H1 (cell line): ENCODE results near the gene OR13C3. TPM values are rescaled to one million over a fixed set of nuclear protein-coding genes. Genes with fewer than 3 reads are reported as not detected.

Source experiments
- CTCF ChIA-PET: fragments of 300-600 bp; sonication (Branson Sonifier 250); formaldehyde crosslinking; loops from one replicate; lab custom pipeline; 2021; ENCODE audit not compliant: partially characterized antibody; lab: Charles Lee
- POLR2A ChIA-PET: fragments of 300-600 bp; sonication (Branson Sonifier 250); formaldehyde crosslinking; loops from one replicate; lab custom pipeline; 2021; ENCODE audit warnings: inconsistent platforms; ENCODE audit not compliant: partially characterized antibody; lab: Charles Lee
- DNase-seq, 2 experiments: peaks; one replicate each; pipeline versions ENCODE4 v3.0.0 to v3.0.0-alpha.2; 2010 to 2022; ENCODE audit warnings: low spot score in 2 of 2, low read depth in 1 of 2, mixed read lengths in 1 of 2
- FAIRE-seq: peaks from 2 replicates; lab custom pipeline; 2011; peaks lifted over from hg19 to GRCh38; lab: Jason Lieb, UNC
- H2AFZ ChIP-seq: 2 replicates; pipeline ENCODE4 v1.8.1; 2012; ENCODE audit warnings: low read length, inconsistent platforms
- H2AK5ac ChIP-seq: 2 replicates; pipeline ENCODE4 v1.6.1; 2013; ENCODE audit warnings: low read depth, low read length
- H2BK120ac ChIP-seq: replicated peaks from 2 replicates; pipeline ENCODE3; 2013; ENCODE audit warnings: low read depth, low read length, inconsistent platforms
- H2BK12ac ChIP-seq: 2 replicates; pipeline ENCODE4 v1.6.1; 2013; ENCODE audit warnings: low read depth, low read length
- H2BK15ac ChIP-seq: 2 replicates; pipeline ENCODE4 v1.6.1; 2013; ENCODE audit warnings: low read length
- H2BK20ac ChIP-seq: 2 replicates; pipeline ENCODE4 v1.6.1; 2013; ENCODE audit warnings: low read length
- H2BK5ac ChIP-seq: 2 replicates; pipeline ENCODE4 v1.6.1; 2013; ENCODE audit warnings: low read depth, low read length
- H3K14ac ChIP-seq: 2 replicates; pipeline ENCODE4 v1.6.1; 2013; ENCODE audit warnings: inconsistent platforms; ENCODE audit not compliant: insufficient read length
- H3K18ac ChIP-seq: 2 replicates; pipeline ENCODE4 v1.6.1; 2013; ENCODE audit warnings: low read length; ENCODE audit errors: extremely low read depth
- H3K23ac ChIP-seq: 2 replicates; pipeline ENCODE4 v1.6.1; 2013; ENCODE audit warnings: inconsistent platforms; ENCODE audit not compliant: insufficient read length
- H3K23me2 ChIP-seq: 2 replicates; pipeline ENCODE4 v1.6.1; 2013; ENCODE audit warnings: low read depth, low read length
- H3K27ac ChIP-seq: 2 replicates; pipeline ENCODE4 v1.6.1; 2011; ENCODE audit warnings: low read depth, low read length, inconsistent platforms
- H3K27me3 ChIP-seq, 4 experiments: replicated peaks in 1 of 4; 1 replicate in 1 of 4; 2 replicates in 3 of 4; pipeline versions ENCODE4 v1.6.1 to v1.8.1; 2011 to 2013; ENCODE audit warnings: low read length in 3 of 4, mild to moderate bottlenecking in 3 of 4, inconsistent platforms in 2 of 4, mixed read lengths in 2 of 4, moderate library complexity in 1 of 4; ENCODE audit not compliant: control insufficient read depth in 3 of 4, insufficient read depth in 3 of 4; ENCODE audit errors: extremely low read depth in 1 of 4
- H3K36me3 ChIP-seq, 4 experiments: 2 replicates each; pipeline versions ENCODE4 v1.6.1 to v1.8.1; 2011 to 2013; ENCODE audit warnings: mild to moderate bottlenecking in 4 of 4, low read length in 3 of 4, moderate library complexity in 2 of 4, control low read depth in 1 of 4, inconsistent platforms in 1 of 4; ENCODE audit not compliant: insufficient read depth in 4 of 4, control insufficient read depth in 2 of 4
- H3K4ac ChIP-seq: replicated peaks from 2 replicates; pipeline ENCODE3; 2013; ENCODE audit warnings: low read length, low read depth, mixed read lengths, inconsistent platforms; ENCODE audit not compliant: insufficient read length
- H3K4me1 ChIP-seq, 4 experiments: replicated peaks in 1 of 4; 1 replicate in 1 of 4; 2 replicates in 3 of 4; pipeline versions ENCODE4 v1.6.1 to v1.8.1; 2011 to 2013; ENCODE audit warnings: low read length in 3 of 4, inconsistent platforms in 2 of 4, mixed read lengths in 1 of 4; ENCODE audit not compliant: insufficient read depth in 4 of 4, control insufficient read depth in 3 of 4
- H3K4me2 ChIP-seq, 2 experiments: 2 replicates each; pipeline versions ENCODE4 v1.6.1 to v1.8.1; 2011 to 2013; ENCODE audit warnings: low read depth in 2 of 2, low read length in 2 of 2, control low read depth in 1 of 2, inconsistent platforms in 1 of 2, mild to moderate bottlenecking in 1 of 2; ENCODE audit not compliant: insufficient read depth in 1 of 2
- H3K4me3 ChIP-seq, 4 experiments: fragments of 200-600, 300-600 bp in 1 of 4; sonication (generic), shearing (Covaris generic), sonication (Bioruptor Twin) in 1 of 4; 2 replicates each; pipeline versions ENCODE4 v1.5.1 to v1.8.1; 2011 to 2016; ENCODE audit warnings: low read length in 4 of 4, low read depth in 3 of 4, control low read depth in 2 of 4, inconsistent platforms in 2 of 4, mild to moderate bottlenecking in 2 of 4, mixed read lengths in 1 of 4, moderate library complexity in 1 of 4; ENCODE audit not compliant: insufficient read depth in 2 of 4; ENCODE audit errors: extremely low read depth in 1 of 4
- H3K56ac ChIP-seq: replicated peaks from 2 replicates; pipeline ENCODE3; 2013; ENCODE audit warnings: low read depth, mild to moderate bottlenecking, mixed read lengths, low read length, inconsistent platforms; ENCODE audit not compliant: insufficient read length
- H3K79me1 ChIP-seq: 2 replicates; pipeline ENCODE4 v1.6.1; 2013; ENCODE audit warnings: low read depth, low read length, control low read depth
- H3K79me2 ChIP-seq, 2 experiments: 2 replicates each; pipeline versions ENCODE4 v1.6.1 to v1.8.1; 2012 to 2013; ENCODE audit warnings: low read length in 2 of 2, mild to moderate bottlenecking in 2 of 2, inconsistent platforms in 1 of 2; ENCODE audit not compliant: insufficient read depth in 2 of 2, control insufficient read depth in 1 of 2
- H3K9ac ChIP-seq, 4 experiments: replicated peaks in 1 of 4; 1 replicate in 1 of 4; 2 replicates in 3 of 4; pipeline versions ENCODE4 v1.6.1 to v1.8.1; 2011 to 2013; ENCODE audit warnings: low read depth in 3 of 4, low read length in 3 of 4, control low read depth in 2 of 4, mild to moderate bottlenecking in 2 of 4, moderate library complexity in 2 of 4, inconsistent platforms in 1 of 4; ENCODE audit errors: extremely low read depth in 1 of 4
- H3K9me3 ChIP-seq, 2 experiments: 2 replicates each; pipeline versions ENCODE4 v1.6.1 to v1.8.1; 2012 to 2013; ENCODE audit warnings: mild to moderate bottlenecking in 2 of 2, moderate library complexity in 2 of 2, control low read depth in 1 of 2, inconsistent platforms in 1 of 2, low read depth in 1 of 2, low read length in 1 of 2, mixed read lengths in 1 of 2; ENCODE audit not compliant: insufficient read depth in 2 of 2
- H4K20me1 ChIP-seq, 2 experiments: replicated peaks in 1 of 2; 2 replicates each; pipeline versions ENCODE3 to v1.8.1; 2011 to 2013; ENCODE audit warnings: inconsistent platforms in 2 of 2, low read length in 2 of 2, mild to moderate bottlenecking in 1 of 2; ENCODE audit not compliant: insufficient read depth in 2 of 2, control insufficient read depth in 1 of 2
- H4K5ac ChIP-seq: 2 replicates; pipeline ENCODE4 v1.6.1; 2013; ENCODE audit warnings: low read length, low read depth, mixed read lengths, inconsistent platforms; ENCODE audit not compliant: insufficient read length
- H4K8ac ChIP-seq: 2 replicates; pipeline ENCODE4 v1.8.0; 2013; ENCODE audit warnings: mild to moderate bottlenecking, moderate library complexity, low read length, inconsistent platforms; ENCODE audit not compliant: insufficient read depth; ENCODE audit errors: extremely low read depth
- H4K91ac ChIP-seq: replicated peaks from 2 replicates; pipeline ENCODE3; 2013; ENCODE audit warnings: low read length, mixed read lengths, inconsistent platforms; ENCODE audit not compliant: insufficient read length
- BCL11A ChIP-seq, 2 experiments: IDR thresholded peaks; one replicate each; pipeline ENCODE4 v1.6.1; 2011; ENCODE audit warnings: low read depth in 2 of 2, low read length in 2 of 2, mild to moderate bottlenecking in 2 of 2
- RAD21 ChIP-seq, 2 experiments: IDR thresholded peaks in 1 of 2; conservative IDR thresholded peaks in 1 of 2; 2 replicates each; pipeline ENCODE4 v1.6.1; 2011; ENCODE audit warnings: low read depth in 2 of 2, low read length in 2 of 2, improper control_type of control experiment in 1 of 2, inconsistent platforms in 1 of 2, mild to moderate bottlenecking in 1 of 2, moderate library complexity in 1 of 2
- YY1 ChIP-seq: IDR thresholded peaks from 2 replicates; pipeline ENCODE4 v1.6.1; 2011; ENCODE audit warnings: low read depth, mild to moderate bottlenecking, low read length
- WGBS, 2 experiments: shearing (Covaris generic) in 1 of 2; methylation state at CpG; one replicate each; pipeline versions ENCODE4 v1.1.6 to v1.1.7; 2013 to 2015; ENCODE audit warnings: low lambda C conversion rate in 2 of 2, mixed read lengths in 2 of 2, inconsistent platforms in 1 of 2, low coverage in 1 of 2, missing lambda C conversion rate in 1 of 2; ENCODE audit not compliant: insufficient replicate concordance in 2 of 2, insufficient coverage in 1 of 2, insufficient read length in 1 of 2; ENCODE audit errors: extremely low coverage in 1 of 2, missing lambda C conversion rate in 1 of 2; 5-methylcytosine and 5-hydroxymethylcytosine counted together
- polyA plus RNA-seq, 7 experiments: library from polyadenylated mRNA; depleted of rRNA in 3 of 7; stranded (reverse) in 5 of 7; unstranded in 2 of 7; fragments of >200 nt in 5 of 7; fragments of 200-250 nt in 2 of 7; gene quantifications; 1 replicate in 5 of 7; 2 replicates in 1 of 7; 4 replicates in 1 of 7; pipeline versions ENCODE4 v1.2.1 to v1.2.3, GENCODE V29; 2011 to 2013; ENCODE audit warnings: missing spikeins in 2 of 7, mixed read lengths in 2 of 7
- total RNA-seq: library from RNA; stranded (reverse); fragmentation: NEBNext Ultra II Directional; extraction: Animal tissue kit (Norgen Biotek cat#: 25700); gene quantifications from 2 replicates; pipeline ENCODE4 v1.2.1, GENCODE V29; 2021
- TF ChIP-seq, protein P1 (sequence below), 3 experiments: IDR thresholded peaks; 1 replicate in 2 of 3; 2 replicates in 1 of 3; pipeline versions ENCODE4 v1.5.1 to v1.6.1; 2011; ENCODE audit warnings: low read length in 3 of 3, mild to moderate bottlenecking in 3 of 3, inconsistent platforms in 2 of 3, low read depth in 1 of 3, moderate library complexity in 1 of 3; ENCODE audit not compliant: insufficient read depth in 1 of 3; ENCODE audit errors: control extremely low read depth in 1 of 3

OR13C3 gene
- total and polyA plus RNA-seq, 2 of the 8 experiments (the other 6 are each of a cell fraction or from before 2014, with no cell fraction given): not detected

DNA sequence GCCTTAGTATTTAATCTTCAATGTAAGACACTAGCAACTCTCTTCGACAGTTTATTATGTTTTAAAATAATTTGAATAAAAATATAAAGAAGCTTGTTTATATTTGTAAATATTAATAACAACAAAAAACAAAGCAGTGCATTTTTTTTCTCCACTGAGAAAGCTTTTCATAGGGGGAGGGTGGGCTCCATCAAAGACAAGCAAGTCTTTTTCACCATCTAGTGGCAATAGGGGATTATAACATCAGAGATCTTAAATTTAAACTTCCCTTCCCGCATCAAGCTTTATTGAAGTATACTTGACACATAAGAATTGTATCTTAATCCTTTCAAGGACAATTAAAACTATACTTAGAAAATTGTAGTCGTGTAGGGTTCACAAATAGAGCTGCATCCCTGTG lies 41.8 kb downstream of the OR13C3 start:
- no peaks in the 10 kb centered on the region for H3K79me2 ChIP-seq
- no peak overlapping the region for H2BK120ac ChIP-seq
- H2BK15ac ChIP-seq: no peak overlapping the region
- no peak for DNase-seq
- TF ChIP-seq, protein P1, sequence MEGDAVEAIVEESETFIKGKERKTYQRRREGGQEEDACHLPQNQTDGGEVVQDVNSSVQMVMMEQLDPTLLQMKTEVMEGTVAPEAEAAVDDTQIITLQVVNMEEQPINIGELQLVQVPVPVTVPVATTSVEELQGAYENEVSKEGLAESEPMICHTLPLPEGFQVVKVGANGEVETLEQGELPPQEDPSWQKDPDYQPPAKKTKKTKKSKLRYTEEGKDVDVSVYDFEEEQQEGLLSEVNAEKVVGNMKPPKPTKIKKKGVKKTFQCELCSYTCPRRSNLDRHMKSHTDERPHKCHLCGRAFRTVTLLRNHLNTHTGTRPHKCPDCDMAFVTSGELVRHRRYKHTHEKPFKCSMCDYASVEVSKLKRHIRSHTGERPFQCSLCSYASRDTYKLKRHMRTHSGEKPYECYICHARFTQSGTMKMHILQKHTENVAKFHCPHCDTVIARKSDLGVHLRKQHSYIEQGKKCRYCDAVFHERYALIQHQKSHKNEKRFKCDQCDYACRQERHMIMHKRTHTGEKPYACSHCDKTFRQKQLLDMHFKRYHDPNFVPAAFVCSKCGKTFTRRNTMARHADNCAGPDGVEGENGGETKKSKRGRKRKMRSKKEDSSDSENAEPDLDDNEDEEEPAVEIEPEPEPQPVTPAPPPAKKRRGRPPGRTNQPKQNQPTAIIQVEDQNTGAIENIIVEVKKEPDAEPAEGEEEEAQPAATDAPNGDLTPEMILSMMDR (IDR thresholded peaks at IDR 0.05; ENCODE audit: control extremely low read depth in 1 of 3, insufficient read depth in 1 of 3, low read depth in 1 of 3, low read length in 3 of 3): peak in 2 of 3 experiments; percentile 39 to 42; a peak in 2 of 4 replicates
- TF ChIP-seq BCL11A (IDR thresholded peaks at IDR 0.05; ENCODE audit: low read depth in 2 of 2, low read length in 2 of 2) (no peak), YY1 (no peak), RAD21 (IDR thresholded peaks at IDR 0.05 in 1 of 2, conservative IDR thresholded peaks at IDR 0.05 in 1 of 2; ENCODE audit: low read depth in 2 of 2, low read length in 2 of 2) (peak; percentile 74)
- H3K4me3 ChIP-seq: no peak overlapping the region
- no peak overlapping the region for H2BK12ac ChIP-seq
- FAIRE-seq: peak; percentile 19
- no peak overlapping the region for H3K9ac ChIP-seq
- no peaks in the 10 kb centered on the region for H3K79me1 ChIP-seq
- H3K27me3 ChIP-seq: no peaks in the 10 kb centered on the region
- no peak overlapping the region for H4K91ac ChIP-seq
- no peak overlapping the region for H4K8ac ChIP-seq
- H3K36me3 ChIP-seq: no peaks in the 10 kb centered on the region
- no peak overlapping the region for H4K5ac ChIP-seq
- H4K20me1 ChIP-seq: no peaks in the 10 kb centered on the region
- H3K56ac ChIP-seq: no peak overlapping the region
- 50% methylated on average over 3 of the region's 3 CpGs; no CpG with 5 or more reads in 1 of the 2 experiments for WGBS, 2 experiments
- H2BK5ac ChIP-seq: no peak overlapping the region
- no peak overlapping the region for H2BK20ac ChIP-seq
- no peak overlapping the region for H3K4ac ChIP-seq
- H3K27ac ChIP-seq: no peak overlapping the region
- ChIA-PET CTCF (interaction anchor here (0.6 to 1.9 kb wide), 9 partner anchors 9 to 374 kb away, joined by 3 to 7 read pairs (median 3); no protein-coding TSS in a partner anchor), POLR2A (interaction anchor here (0.6 kb wide), 1 partner anchor 75 kb away, joined by 4 read pairs; no protein-coding TSS in a partner anchor)
- no peak overlapping the region; the same call in 1 of the 2 replicates for H2AFZ ChIP-seq
- H3K14ac ChIP-seq: no peak overlapping the region
- no peak overlapping the region for H3K4me2 ChIP-seq
- no peaks in the 10 kb centered on the region for H3K4me1 ChIP-seq
- peaks cover 3 to 5% of the 10 kb centered on the region in 2 experiments; a peak in 2 of 4 replicates for H3K9me3 ChIP-seq
- H3K23me2 ChIP-seq: no peaks in the 10 kb centered on the region
- no peak overlapping the region for H2AK5ac ChIP-seq
- no peak overlapping the region for H3K23ac ChIP-seq
- no peak overlapping the region for H3K18ac ChIP-seq
